Measurements from ENCODE around the gene OR2T11.

DNA sequence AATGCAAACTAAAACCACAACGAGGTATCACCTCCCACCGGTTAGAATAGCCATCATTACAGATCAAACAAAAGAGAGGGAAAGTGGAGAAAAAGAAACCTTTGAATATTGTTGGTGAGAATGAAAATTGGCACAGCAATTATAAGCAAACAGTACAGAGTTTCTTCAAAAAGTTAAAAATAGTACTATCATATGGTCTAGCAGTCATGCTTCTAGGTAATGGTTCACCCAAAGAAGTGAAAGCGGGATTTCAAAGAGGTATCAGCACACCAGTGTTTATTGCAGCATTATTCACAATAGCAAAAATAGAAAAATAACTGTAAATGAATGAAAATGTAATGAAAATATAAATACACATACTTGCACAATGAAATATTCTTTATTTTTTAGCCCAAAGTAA lies 45.6 kb downstream of the OR2T11 start:
- TF ChIP-seq GATA2 (IDR thresholded peaks at IDR 0.05; ENCODE audit: low read depth, low read length) = no peak
- TF ChIP-seq GATA3 (IDR thresholded peaks at IDR 0.05; ENCODE audit: low read depth, low read length) = no peak
